Thoracic aorta (tissue), 2 donors: Measurements from ENCODE around the gene PLSCR3. TPM values are rescaled to one million over a fixed set of nuclear protein-coding genes. Genes with fewer than 3 reads are reported as not detected.

Experiments
- ATAC-seq: fragments of 150-250 bp; one replicate; pipeline ENCODE4 v1.8.0; 2017; ENCODE audit warnings: low read depth; ENCODE audit not compliant: insufficient number of reproducible peaks, low FRiP score
- DNase-seq: peaks from one replicate; pipeline ENCODE4 v3.0.0-alpha.2; 2020; ENCODE audit warnings: low spot score
- H3K27ac ChIP-seq, 2 donors: fragments of 200-600 bp; sonication (generic); 1 replicate in 1 of 2; 2 replicates in 1 of 2; pipeline ENCODE4 v1.5.1; 2016; ENCODE audit warnings: mild to moderate bottlenecking in 2 of 2, moderate library complexity in 2 of 2
- H3K27me3 ChIP-seq: fragments of 200-600 bp; sonication (generic); replicated peaks from 2 replicates; pipeline ENCODE4 v1.6.0; 2016; ENCODE audit warnings: mild to moderate bottlenecking; ENCODE audit not compliant: insufficient read depth
- H3K36me3 ChIP-seq: fragments of 200-600 bp; sonication (generic); one replicate; pipeline ENCODE4 v1.5.1; 2016
- H3K4me1 ChIP-seq, 2 donors: fragments of 200-600 bp; sonication (generic); 1 replicate in 1 of 2; 2 replicates in 1 of 2; pipeline versions ENCODE4 v1.5.1 to v1.6.0; 2016; ENCODE audit warnings: low read depth in 2 of 2, mild to moderate bottlenecking in 1 of 2; ENCODE audit not compliant: control insufficient read depth in 1 of 2
- H3K4me3 ChIP-seq: fragments of 200-600 bp; sonication (generic); 2 replicates; pipeline ENCODE4 v1.5.1; 2016; ENCODE audit warnings: mild to moderate bottlenecking
- H3K9me3 ChIP-seq: fragments of 200-600 bp; sonication (generic); 2 replicates; pipeline ENCODE4 v1.5.1; 2016
- total RNA-seq, 2 donors: library from RNA; depleted of rRNA; stranded (reverse); fragments of >200 nt; gene quantifications; one replicate each; pipeline versions ENCODE4 v1.1.0 to v1.2.3, GENCODE V29; 2016
- TF ChIP-seq, protein P1 (sequence below): fragments of 200-600 bp; sonication (generic); IDR thresholded peaks from one replicate; pipeline ENCODE4 v1.5.1; 2019; ENCODE audit warnings: antibody characterized with exemption

PLSCR3 gene
- total RNA-seq, 2 donors from 2014 or later: 31.0 to 49.4 TPM

DNA sequence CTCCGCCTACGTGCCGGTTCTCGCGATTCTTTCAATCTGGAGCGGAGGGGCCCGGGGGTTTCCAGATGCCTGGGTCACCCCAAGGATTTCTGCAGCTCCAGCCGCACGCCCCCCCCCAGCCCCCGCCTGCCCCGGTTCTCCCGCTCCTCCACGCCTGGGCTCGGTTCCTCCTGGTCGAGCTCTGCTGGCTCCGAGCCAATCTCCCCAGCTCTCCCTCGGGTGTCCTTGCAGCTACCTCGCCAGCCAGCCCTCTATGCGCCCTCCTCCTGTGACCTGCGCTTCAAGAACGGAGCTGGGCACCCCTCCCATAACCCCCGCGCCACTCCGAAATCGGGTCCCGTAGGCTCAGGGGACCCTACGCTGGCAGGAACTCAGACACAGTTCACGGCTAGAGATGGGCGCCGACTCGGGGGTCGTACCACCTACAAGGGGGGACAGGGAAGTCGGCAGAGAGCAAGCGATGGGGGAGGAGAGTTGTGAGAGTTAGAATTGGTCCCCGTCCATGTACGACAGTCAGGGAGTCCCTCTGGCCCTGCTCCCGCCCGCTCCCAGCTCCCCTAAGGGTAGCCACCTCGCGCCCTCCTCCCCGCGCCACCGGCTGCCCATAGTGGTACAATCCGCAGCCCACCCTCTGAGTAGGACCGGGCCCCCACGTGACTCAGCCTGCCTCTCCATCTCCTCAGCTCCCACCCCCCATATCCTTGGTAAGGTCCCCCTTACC lies 45.9 kb upstream of the PLSCR3 start:
- TF ChIP-seq, protein P1, sequence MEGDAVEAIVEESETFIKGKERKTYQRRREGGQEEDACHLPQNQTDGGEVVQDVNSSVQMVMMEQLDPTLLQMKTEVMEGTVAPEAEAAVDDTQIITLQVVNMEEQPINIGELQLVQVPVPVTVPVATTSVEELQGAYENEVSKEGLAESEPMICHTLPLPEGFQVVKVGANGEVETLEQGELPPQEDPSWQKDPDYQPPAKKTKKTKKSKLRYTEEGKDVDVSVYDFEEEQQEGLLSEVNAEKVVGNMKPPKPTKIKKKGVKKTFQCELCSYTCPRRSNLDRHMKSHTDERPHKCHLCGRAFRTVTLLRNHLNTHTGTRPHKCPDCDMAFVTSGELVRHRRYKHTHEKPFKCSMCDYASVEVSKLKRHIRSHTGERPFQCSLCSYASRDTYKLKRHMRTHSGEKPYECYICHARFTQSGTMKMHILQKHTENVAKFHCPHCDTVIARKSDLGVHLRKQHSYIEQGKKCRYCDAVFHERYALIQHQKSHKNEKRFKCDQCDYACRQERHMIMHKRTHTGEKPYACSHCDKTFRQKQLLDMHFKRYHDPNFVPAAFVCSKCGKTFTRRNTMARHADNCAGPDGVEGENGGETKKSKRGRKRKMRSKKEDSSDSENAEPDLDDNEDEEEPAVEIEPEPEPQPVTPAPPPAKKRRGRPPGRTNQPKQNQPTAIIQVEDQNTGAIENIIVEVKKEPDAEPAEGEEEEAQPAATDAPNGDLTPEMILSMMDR: no peak
- DNase-seq (no peak), ATAC-seq (no peak)
- H3K27me3 ChIP-seq: peaks cover 5% of the 10 kb centered on the region
- no peaks in the 10 kb centered on the region for H3K36me3 ChIP-seq
- H3K4me1 ChIP-seq: peaks cover 32 to 66% of the 10 kb centered on the region in 2 donors
- H3K4me3 ChIP-seq: peak overlapping the region; percentile 63
- no peak overlapping the region for H3K27ac ChIP-seq
- H3K9me3 ChIP-seq: no peaks in the 10 kb centered on the region

DNA sequence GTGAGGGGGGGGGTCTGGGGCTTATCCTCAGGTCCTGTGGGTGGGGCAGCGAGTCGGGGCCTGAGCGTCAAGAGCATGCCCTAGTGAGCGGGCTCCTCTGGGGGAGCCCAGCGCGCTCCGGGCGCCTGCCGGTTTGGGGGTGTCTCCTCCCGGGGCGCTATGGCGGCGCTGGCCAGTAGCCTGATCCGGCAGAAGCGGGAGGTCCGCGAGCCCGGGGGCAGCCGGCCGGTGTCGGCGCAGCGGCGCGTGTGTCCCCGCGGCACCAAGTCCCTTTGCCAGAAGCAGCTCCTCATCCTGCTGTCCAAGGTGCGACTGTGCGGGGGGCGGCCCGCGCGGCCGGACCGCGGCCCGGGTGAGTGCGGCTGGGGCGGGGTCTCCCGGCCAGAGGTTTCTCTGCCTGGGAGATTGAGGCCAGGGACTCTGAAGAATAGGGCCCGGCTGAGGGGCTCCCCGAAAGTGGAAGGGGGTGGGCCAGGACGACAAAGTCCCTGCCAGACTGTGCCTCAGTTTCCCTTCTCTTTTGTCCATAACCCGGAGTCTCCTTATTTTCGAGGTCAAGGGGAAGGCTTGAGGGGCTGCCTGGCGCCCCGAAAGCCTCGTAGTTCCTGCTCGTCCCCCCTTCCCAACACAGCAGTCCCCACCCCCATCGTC lies 45.3 kb upstream of the PLSCR3 start, which contains the start of gene FGF11:
Gene FGF11 (plus strand): TSS at position 51 of the 651 bp plus-strand sequence. CDS start 109 bp downstream, at position 160.
- Histone ChIP-seq H3K27ac (peak within 1 kb of the TSS in 1 of 2 donors; percentile 38), H3K36me3 (no peaks in the 10 kb centered on the region), H3K4me1 (peaks cover 27 to 61% of the 10 kb centered on the region in 2 donors), H3K9me3 (no peaks in the 10 kb centered on the region), H3K27me3 (peaks cover 5% of the 10 kb centered on the region), H3K4me3 (peak within 1 kb of the TSS; percentile 83)
- TF ChIP-seq, protein P1: no peak
- ATAC-seq (no peak), DNase-seq (no peak)

DNA sequence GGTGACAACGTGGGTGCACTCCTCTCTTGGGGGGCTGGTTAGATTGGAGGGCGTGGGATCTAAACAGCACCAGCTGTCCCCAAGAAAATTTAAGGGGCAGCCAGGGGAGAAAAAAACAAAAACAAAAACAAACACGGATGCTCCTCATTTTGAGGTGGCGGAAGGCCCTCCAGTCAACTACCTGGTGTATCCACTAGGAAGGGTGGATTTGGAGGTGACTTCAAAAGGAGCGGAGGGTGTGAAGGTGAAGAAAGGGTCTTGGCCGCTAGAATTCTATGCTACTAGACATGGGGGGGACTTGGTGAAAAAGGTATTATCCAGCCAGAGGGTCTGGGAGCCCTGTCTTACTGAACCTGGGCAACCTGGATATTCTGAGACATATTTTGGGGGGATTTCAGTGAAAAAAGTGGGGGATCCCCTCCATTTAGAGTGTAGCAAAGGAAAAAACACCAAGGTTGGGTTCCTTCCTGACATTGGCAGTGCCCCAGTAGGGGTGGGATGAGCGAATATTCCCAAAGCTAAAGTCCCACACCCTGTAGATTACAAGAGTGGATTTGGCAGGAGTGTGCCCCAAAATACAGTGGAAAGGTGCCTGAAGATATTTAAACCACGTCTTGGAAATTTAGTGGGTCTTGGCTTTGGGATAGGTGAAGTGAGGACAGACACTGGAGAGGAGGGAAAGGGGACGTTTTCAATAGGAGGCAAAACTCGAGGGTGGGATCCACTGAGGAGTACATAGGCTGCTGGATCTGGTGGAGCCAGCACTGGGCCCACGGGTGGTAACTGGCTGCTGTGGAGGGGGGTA lies 44.5 kb upstream of the PLSCR3 start:
- ATAC-seq (no peak), DNase-seq (no peak)
- Histone ChIP-seq H3K4me1 (peaks cover 25 to 54% of the 10 kb centered on the region in 2 donors), H3K36me3 (no peaks in the 10 kb centered on the region), H3K9me3 (no peaks in the 10 kb centered on the region), H3K27me3 (peaks cover 5% of the 10 kb centered on the region), H3K27ac (peak overlapping the region in 1 of 2 donors; percentile 38), H3K4me3 (peak overlapping the region; percentile 83)
- TF ChIP-seq, protein P1: no peak

DNA sequence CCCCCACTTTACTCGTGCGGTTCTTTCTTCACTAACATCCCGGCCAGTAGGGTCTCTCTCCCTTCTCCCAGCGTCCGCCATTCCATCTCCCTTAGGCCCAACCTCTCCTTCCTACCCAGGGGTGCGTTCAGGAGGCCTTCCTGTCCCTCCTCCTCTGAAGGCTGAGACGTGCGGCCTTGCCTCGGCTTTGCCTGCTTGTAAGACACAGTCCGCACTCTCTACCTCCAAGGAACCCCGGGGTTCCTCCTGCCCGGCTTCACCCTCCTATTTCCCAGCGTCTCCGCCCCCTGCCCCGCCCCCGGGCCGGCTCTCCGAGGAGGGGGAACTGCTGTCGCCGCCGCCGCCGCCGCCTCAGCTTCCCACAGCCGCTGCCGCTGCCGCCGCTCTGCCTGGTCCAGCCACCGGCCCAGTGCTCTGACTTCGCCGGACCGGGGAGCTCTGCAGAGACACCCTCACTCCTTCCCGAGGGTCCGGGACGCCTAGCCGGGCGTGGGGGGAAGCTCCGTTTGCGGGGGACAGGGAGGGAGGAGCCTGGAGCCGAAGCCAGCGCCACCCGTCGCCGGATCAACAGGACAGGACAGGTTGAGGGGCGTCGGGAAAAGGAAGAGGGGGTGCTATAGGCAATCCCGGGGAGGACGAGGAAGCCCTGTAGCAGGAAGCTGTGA lies 43.8 kb upstream of the PLSCR3 start:
- peak overlapping the region; percentile 83 for H3K4me3 ChIP-seq
- peaks cover 5% of the 10 kb centered on the region for H3K27me3 ChIP-seq
- ATAC-seq (no peak), DNase-seq (no peak)
- no peak overlapping the region for H3K27ac ChIP-seq
- no peaks in the 10 kb centered on the region for H3K36me3 ChIP-seq
- TF ChIP-seq, protein P1: no peak
- no peaks in the 10 kb centered on the region for H3K9me3 ChIP-seq
- H3K4me1 ChIP-seq: peaks cover 25 to 53% of the 10 kb centered on the region in 2 donors
